Testis (tissue), 2 donors: Measurements from ENCODE around the gene ZXDC.

Experiments used
- CTCF ChIP-seq, 3 experiments: fragments of 450-650 bp in 2 of 3; fragments of 200-600 bp in 1 of 3; sonication (generic) in 1 of 3; IDR thresholded peaks; one replicate each; pipeline ENCODE4 v1.5.1; 2016 to 2019; ENCODE audit warnings: antibody characterized with exemption in 3 of 3, mild to moderate bottlenecking in 2 of 3, moderate library complexity in 1 of 3
- POLR2A ChIP-seq: fragments of 450-650 bp; IDR thresholded peaks from one replicate; pipeline ENCODE4 v1.6.1; 2017; ENCODE audit warnings: antibody characterized with exemption, mild to moderate bottlenecking, moderate library complexity

GRCh38 chr3:126412841-126413692 is 62.6 kb downstream of the ZXDC start:
- TF ChIP-seq CTCF (IDR thresholded peaks at IDR 0.05) (no peak), POLR2A (no peak)
